ENCODE data around the gene ZNF280A. TPM values are rescaled to one million over a fixed set of nuclear protein-coding genes. Genes with fewer than 3 reads are reported as not detected.

Gene ZNF280A
- total and polyA plus RNA-seq, 2 donors (not counting 3 experiments of a cell fraction or from before 2014, with no cell fraction given), result 0.15 TPM; not detected in 1

DNA sequence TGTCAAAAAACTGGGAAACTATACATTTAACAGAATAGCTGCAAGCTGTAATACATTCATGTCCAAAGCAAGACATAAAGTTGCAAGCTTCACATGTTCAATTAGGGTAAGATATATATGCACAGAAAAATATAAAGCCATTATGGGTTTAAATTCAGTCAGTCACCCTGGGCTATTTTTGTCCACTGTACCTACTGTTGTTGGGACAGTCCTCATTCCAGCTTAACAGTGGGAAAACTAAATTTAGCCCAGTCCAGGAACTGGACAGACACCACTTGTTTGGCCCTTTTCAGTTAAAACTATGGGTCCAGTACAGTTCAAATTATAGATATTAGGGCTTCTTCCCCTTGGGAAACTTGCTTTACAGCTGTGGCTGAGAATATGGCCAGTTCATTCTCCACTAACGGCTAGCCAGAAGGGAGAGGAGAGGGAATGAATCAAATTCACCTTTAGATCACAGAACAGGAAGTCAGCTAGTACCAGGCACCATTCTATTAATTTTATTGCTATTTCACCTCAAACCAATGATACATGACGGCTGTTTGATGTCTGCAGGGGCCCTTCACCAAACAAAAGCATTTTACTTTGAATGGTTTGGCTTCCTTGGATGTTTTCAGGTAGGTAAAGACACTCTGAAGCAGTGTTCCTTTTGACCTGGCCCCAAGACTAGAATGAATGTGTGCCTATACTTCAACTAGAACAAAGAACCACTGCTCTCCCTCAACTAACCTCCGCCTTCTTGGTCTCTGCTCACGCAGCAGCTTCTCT lies 33.8 kb downstream of the ZNF280A start:
- H3K27me3 ChIP-seq (ENCODE audit: control insufficient read depth in 2 of 2, insufficient read depth in 2 of 2, low read length in 2 of 2), result no peaks in the 10 kb centered on the region
- no peaks in the 10 kb centered on the region for H3K79me2 ChIP-seq (ENCODE audit: control insufficient read depth, insufficient read depth, low read length)
- DNase-seq (ENCODE audit: low read depth, low spot score), result no peak
- H3K27ac ChIP-seq (ENCODE audit: insufficient read depth, low read depth, low read length), result no peak overlapping the region
- no peaks in the 10 kb centered on the region for H3K9me3 ChIP-seq (replicated peaks; ENCODE audit: control insufficient read depth, insufficient read depth, low read length)
- no peak for FAIRE-seq
- POLR2A ChIA-PET, result no interaction called here
- dilution Hi-C loops (cut with MboI; ENCODE audit: extremely low pct_ligation_motif_present, low sequenced_read_pairs), result no loop called here
- no peak overlapping the region for H2AFZ ChIP-seq (ENCODE audit: low read depth, low read length)
- no peaks in the 10 kb centered on the region for H3K9me1 ChIP-seq (replicated peaks; ENCODE audit: control insufficient read depth, extremely low read depth, insufficient read depth, low read length)
- H4K20me1 ChIP-seq (replicated peaks; ENCODE audit: control insufficient read depth, extremely low read depth, insufficient read depth, low read length), result no peaks in the 10 kb centered on the region
- no peak for TF ChIP-seq POLR2AphosphoS5 (IDR thresholded peaks at IDR 0.05; ENCODE audit: insufficient read depth, low read depth, low read length)
- TF ChIP-seq, protein P1, sequence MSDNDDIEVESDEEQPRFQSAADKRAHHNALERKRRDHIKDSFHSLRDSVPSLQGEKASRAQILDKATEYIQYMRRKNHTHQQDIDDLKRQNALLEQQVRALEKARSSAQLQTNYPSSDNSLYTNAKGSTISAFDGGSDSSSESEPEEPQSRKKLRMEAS (IDR thresholded peaks at IDR 0.05; ENCODE audit: insufficient read depth, insufficient read length), result no peak
- no peak for TF ChIP-seq MYC (IDR thresholded peaks at IDR 0.05; ENCODE audit: low read depth, low read length)
- no peak for TF ChIP-seq FOS (IDR thresholded peaks at IDR 0.05; ENCODE audit: borderline replicate concordance, insufficient read depth, low read length)
- TF ChIP-seq EZH2 (IDR thresholded peaks at IDR 0.05; ENCODE audit: borderline replicate concordance, low read depth, low read length, severe bottlenecking), result no peak
- TF ChIP-seq JUN (IDR thresholded peaks at IDR 0.05; ENCODE audit: borderline replicate concordance, insufficient read depth, insufficient read length, low read depth), result no peak
- no peak for TF ChIP-seq GATA2 (IDR thresholded peaks at IDR 0.05; ENCODE audit: insufficient read depth, insufficient read length, low read depth, low read length)
- no peak for TF ChIP-seq CTCF (IDR thresholded peaks at IDR 0.05; ENCODE audit: extremely low read depth in 1 of 2, insufficient read depth in 1 of 2, low read depth in 1 of 2, low read length in 2 of 2)
- H3K4me1 ChIP-seq (ENCODE audit: control insufficient read depth, extremely low read depth, insufficient read depth, low read length), result no peaks in the 10 kb centered on the region
- H3K9ac ChIP-seq (replicated peaks; ENCODE audit: extremely low read depth, insufficient read depth, low read length), result no peak overlapping the region
- CTCF ChIA-PET, result interaction anchor here (1.1 to 1.4 kb wide), 4 partner anchors 22 to 90 kb away, joined by 3 to 6 read pairs (median 4); partner anchors contain the start of gene ZNF280B
- no TSS peak for BruUV-seq (replicated peaks)
- no peak overlapping the region for H3K4me2 ChIP-seq (ENCODE audit: insufficient read depth, low read length)
- H3K4me3 ChIP-seq (replicated peaks in 1 of 3; ENCODE audit: insufficient read depth in 1 of 3, low read depth in 1 of 3, low read length in 3 of 3), result no peak overlapping the region
- peaks cover 3 to 4% of the 10 kb centered on the region in 2 experiments for H3K36me3 ChIP-seq (ENCODE audit: control insufficient read depth in 2 of 2, extremely low read depth in 1 of 2, insufficient read depth in 2 of 2, low read length in 2 of 2)
- intact Hi-C loops (cut with micrococcal nuclease), result no loop called here
